ENCODE measurements around the gene PSMC5.
A peak's percentile ranks its signal among the peaks of the same experiment; 100 is the strongest.
"Not testable (repeated sequence)": the region's sequence is repeated elsewhere in the genome, so short reads cannot be mapped to it uniquely, and the experiment has no call there.

Gene PSMC5

DNA sequence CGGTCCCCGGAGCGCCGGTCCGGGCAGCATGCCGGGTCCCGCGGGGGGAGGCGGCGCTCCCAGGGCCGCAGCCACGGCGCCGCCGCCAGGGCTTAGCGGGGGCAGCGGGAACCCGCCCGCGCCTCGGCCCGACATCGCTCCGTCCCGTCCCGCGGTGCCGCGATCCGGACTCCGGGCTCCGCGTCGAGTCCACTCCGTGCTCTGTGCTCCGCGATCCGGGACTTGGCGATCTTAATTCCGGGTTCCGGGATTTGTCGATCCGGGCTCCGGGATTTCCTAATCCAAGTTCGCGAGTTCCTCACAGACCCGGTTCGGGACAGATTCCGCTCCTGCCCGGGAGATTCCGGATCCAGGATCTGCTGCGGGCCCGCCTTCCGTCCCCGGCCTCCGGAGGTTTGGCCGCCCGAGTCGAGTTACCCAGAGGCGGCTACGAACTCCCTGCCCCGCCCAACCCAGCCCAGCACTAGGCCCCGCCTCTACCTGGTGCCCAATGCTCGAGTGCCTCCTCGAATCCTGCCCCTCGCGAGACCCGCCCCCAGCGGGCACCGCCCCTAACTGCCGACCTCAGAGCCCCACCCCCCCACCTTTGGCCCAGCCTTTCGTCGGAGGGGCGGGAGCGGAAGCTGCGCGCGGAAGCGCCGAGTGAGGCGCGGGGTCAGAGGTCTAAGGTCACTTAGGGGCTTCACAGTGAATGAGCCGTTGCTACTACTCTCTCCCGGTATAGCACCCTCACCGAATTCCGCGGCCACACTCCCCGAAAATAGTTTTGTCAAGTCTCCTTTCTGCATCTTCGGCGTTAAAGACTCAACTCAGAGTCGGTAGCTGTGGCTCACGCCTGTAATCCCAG is 15.5 kb downstream of the PSMC5 start, which contains the start of gene SMARCD2:
Gene SMARCD2, minus strand, starts transcription at position 146 of the 847 bp plus-strand sequence. Its CDS starts 11 bp downstream, at position 135.
- peak; percentile 96 for DNase-seq (ENCODE audit: extremely low read depth, low read depth)
- H3K4me3 ChIP-seq (replicated peaks; ENCODE audit: low read depth, low read length) = peak within 1 kb of the TSS; percentile 77
- TF ChIP-seq, protein P1, sequence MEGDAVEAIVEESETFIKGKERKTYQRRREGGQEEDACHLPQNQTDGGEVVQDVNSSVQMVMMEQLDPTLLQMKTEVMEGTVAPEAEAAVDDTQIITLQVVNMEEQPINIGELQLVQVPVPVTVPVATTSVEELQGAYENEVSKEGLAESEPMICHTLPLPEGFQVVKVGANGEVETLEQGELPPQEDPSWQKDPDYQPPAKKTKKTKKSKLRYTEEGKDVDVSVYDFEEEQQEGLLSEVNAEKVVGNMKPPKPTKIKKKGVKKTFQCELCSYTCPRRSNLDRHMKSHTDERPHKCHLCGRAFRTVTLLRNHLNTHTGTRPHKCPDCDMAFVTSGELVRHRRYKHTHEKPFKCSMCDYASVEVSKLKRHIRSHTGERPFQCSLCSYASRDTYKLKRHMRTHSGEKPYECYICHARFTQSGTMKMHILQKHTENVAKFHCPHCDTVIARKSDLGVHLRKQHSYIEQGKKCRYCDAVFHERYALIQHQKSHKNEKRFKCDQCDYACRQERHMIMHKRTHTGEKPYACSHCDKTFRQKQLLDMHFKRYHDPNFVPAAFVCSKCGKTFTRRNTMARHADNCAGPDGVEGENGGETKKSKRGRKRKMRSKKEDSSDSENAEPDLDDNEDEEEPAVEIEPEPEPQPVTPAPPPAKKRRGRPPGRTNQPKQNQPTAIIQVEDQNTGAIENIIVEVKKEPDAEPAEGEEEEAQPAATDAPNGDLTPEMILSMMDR (IDR thresholded peaks at IDR 0.05; ENCODE audit: low read depth, low read length, missing control alignments) = no peak

DNA sequence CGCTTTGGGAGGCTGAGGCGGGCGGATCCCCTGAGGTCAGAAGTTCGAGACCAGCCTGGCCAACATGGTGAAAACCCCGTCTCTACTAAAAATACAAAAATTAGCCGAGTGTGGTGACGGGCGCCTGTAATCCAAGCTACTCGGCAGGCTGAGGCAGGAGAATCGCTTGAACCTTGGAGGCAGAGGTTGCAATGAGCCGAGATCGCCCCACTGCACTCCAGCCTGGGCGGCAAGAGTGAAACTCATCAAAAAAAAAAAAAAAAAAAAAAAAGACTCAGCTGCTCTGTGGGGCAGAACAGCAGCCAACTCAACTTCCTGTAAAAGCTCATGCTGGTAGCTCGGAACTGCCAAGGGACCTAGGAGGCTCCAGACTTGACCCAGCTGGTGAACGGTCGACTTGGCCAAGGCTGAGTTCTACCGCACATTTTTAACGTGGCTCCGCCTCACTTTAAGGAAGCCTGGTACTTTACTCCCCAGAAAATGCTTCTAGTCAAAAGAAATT is 16.2 kb downstream of the PSMC5 start:
- DNase-seq (ENCODE audit: extremely low read depth, low read depth) = not testable (repeated sequence)

DNA sequence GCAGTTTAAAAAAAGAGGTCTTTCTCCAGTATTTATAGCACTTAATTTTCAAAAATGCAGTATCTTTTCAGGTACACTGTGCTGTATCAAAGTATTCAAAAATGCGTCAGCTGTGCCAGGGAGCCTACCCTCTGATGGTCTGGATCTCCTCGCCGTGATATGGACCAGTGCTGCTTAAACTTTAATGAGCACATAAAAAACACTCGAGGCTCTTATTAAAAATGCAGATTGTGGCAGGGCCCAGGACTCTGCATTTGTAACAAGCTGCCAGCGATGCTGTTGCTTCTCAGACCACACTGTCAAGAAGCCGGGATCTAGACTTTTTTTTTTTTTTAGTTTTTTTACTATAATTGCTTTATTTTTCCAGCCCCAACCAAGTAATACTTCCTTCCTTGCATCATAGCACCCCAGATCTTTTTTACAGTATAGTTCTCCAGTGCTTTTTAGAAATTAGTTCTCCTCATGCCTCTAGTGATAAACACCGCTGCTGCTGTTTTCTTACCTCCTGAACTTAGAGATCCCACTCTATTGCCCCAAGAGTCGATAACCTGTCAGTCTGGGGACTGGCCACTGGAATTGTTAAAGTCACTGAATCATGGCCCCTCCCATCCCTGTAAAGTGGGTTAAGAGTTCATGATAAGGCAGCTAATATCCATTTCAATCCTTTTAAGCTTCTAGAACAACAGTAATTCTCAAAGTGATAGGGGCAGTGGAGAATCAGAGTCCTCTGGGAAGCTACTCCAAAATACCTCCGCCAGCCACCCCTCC is 16.9 kb downstream of the PSMC5 start:
- no peak overlapping the region for H3K4me3 ChIP-seq (replicated peaks; ENCODE audit: low read depth, low read length)
- no peak for DNase-seq (ENCODE audit: extremely low read depth, low read depth)
- TF ChIP-seq, protein P1 (IDR thresholded peaks at IDR 0.05; ENCODE audit: low read depth, low read length, missing control alignments) = no peak

More for the DNA sequence above, 16.2 kb downstream of the PSMC5 start:
- H3K4me3 ChIP-seq (replicated peaks; ENCODE audit: low read depth, low read length) = peak overlapping the region; percentile 40

DNA sequence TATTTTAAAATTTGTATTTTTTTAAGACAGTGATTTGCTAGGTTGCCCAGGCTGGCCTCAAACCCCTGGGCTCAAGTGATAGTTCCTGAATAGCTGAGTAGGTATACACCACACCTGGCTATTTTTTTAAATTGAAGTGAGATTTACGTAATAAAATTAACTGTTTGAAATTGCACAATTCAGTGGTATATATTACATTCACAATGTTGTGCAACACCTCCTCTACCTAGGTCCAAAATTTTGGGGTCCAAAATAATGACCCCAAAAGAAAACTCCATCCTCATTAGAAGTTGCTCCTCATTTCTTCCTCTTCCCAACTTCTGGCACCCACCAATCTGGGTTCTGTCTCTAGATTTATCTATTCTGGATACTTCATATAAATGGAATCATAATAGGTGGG is 18.3 kb downstream of the PSMC5 start:
- no peak overlapping the region for H3K4me3 ChIP-seq (replicated peaks; ENCODE audit: low read depth, low read length)
- DNase-seq (ENCODE audit: extremely low read depth, low read depth) = no peak
- TF ChIP-seq, protein P1 (IDR thresholded peaks at IDR 0.05; ENCODE audit: low read depth, low read length, missing control alignments) = no peak

DNA sequence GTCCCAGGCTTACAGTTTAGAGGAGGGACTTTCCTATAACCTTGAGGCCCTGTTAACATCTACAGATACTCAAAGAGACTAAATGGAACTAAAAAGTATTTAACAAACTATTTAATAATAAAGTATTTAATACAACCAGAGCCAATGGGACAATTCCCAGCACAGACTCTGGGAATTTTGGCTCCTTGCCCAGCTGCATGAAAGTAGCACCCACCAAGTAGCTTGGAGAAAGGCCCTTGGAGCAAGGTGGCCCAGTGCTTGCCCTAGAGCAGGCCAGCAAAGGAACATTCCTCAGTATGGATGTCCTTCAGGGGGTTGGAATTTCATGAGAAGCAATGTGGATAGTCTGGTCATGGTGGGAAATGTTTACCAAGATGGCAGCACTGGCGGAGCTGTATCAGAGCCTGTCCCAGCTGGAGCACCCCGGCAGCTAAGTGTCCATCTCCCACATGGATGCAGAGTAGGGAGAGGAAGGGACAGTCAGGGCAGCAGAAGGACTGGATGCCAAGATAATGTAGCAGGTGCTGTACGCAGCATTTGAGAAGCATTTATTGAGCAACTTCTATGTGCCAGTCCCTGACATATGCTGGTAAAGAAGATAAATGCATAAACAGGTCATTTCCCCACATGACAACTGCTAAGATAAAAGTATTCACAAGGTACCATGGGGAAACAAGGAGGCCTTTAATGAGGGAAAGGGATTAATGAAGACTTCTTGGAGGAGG is 20.5 kb downstream of the PSMC5 start:
- TF ChIP-seq, protein P1 (IDR thresholded peaks at IDR 0.05; ENCODE audit: low read depth, low read length, missing control alignments) = no peak
- no peak for DNase-seq (ENCODE audit: extremely low read depth, low read depth)
- H3K4me3 ChIP-seq (replicated peaks; ENCODE audit: low read depth, low read length) = no peak overlapping the region

DNA sequence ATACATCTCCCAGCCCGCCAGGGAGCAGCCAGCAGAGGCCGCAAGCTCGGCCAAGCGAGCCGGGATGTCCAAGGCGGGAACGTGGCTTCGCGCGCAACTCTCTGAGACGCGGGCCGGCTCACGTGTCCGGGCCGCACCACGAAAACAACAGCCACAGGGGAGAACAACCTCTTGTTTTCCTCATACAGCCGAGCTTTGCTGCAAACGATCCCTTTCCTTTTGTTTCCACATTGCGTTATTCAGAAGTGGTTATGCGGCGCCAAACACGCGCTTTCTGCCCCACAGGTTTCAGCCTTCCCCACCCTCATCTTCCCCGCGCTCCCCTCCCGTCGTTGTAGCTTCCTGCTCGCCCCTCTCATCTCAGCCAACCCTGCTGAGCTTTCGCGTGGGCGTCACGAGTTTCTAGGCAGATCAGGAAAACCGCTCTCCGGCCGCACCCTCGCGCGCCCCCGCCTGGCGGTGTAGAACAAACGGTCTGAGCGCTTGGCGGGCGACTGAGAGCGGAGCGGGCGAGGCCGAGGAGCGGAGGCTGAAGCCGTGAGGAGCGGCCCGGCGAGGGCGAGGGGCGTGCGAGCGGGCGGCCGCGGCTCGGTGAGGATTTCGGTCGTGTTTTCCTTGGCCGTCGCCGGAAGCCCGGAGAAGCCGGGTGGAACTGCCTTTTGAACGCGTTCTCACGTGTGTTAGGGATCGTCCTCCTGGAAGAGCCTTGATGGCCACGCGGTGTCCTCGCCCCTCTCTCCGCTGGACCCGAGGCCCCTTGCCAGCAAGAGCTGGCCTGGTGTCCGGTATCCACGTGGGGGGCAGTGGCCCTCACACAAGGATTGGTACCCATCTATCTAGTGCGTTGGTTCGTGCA is 21.8 kb downstream of the PSMC5 start:
- peak; percentile 59 for DNase-seq (ENCODE audit: extremely low read depth, low read depth)
- no peak overlapping the region for H3K4me3 ChIP-seq (replicated peaks; ENCODE audit: low read depth, low read length)
- TF ChIP-seq, protein P1 (IDR thresholded peaks at IDR 0.05; ENCODE audit: low read depth, low read length, missing control alignments) = peak; percentile 55

All from HFF-Myc (cell line).